ENCODE results near the gene XPR1. TPM values are rescaled to one million over a fixed set of nuclear protein-coding genes. Genes with fewer than 3 reads are reported as not detected.

Gene XPR1
- total RNA-seq, 1 experiment from 2014 or later: 16.8 TPM

- H3F3A ChIP-seq (ENCODE audit: insufficient read depth, low read depth): no peaks in the 10 kb centered on the region
- no peaks in the 10 kb centered on the region for H4K20me1 ChIP-seq (ENCODE audit: insufficient read depth)
- ChIA-PET CTCF (interaction anchor here (0.6 kb wide), 1 partner anchor 40 kb away, joined by 4 read pairs; no protein-coding TSS in a partner anchor), POLR2A (ENCODE audit: unreplicated experiment) (interaction anchor here (0.6 kb wide), 2 partner anchors 177 to 213 kb away, joined by 3 to 11 read pairs; no protein-coding TSS in a partner anchor)
- H3K9me3 ChIP-seq (ENCODE audit: insufficient read depth, low read depth): no peaks in the 10 kb centered on the region
- intact Hi-C loops (cut with micrococcal nuclease; ENCODE audit: unreplicated experiment): no loop called here
- BruUV-seq (replicated peaks): no TSS peak
- peak; percentile 62 to 67 for DNase-seq
- peak overlapping the region; percentile 44 for H3K4me2 ChIP-seq
- TF ChIP-seq EZH2 (IDR thresholded peaks at IDR 0.05; ENCODE audit: low read depth): no peak
- TF ChIP-seq CTCF (conservative IDR thresholded peaks at IDR 0.05): no peak
- no peak overlapping the region for H2AFZ ChIP-seq
- H3K4me1 ChIP-seq (replicated peaks; ENCODE audit: insufficient read depth): peaks cover 14% of the 10 kb centered on the region
- no peaks in the 10 kb centered on the region; the same call in 1 of the 2 replicates for H3K27me3 ChIP-seq (ENCODE audit: insufficient read depth, low read depth)
- H3K79me2 ChIP-seq (ENCODE audit: low read depth): no peaks in the 10 kb centered on the region
- no peak overlapping the region for H3K4me3 ChIP-seq
- H3K36me3 ChIP-seq (ENCODE audit: low read depth): no peaks in the 10 kb centered on the region
- H3K27ac ChIP-seq: no peak overlapping the region
- H3K9me2 ChIP-seq (ENCODE audit: insufficient read depth): no peaks in the 10 kb centered on the region
Measured at GRCh38 chr1:180923021-180923841, 291.4 kb downstream of the XPR1 start.

- DNase-seq: no peak
- ChIA-PET CTCF (no interaction called here), POLR2A (ENCODE audit: unreplicated experiment) (interaction anchor here (0.6 kb wide), 1 partner anchor 212 kb away, joined by 3 read pairs; no protein-coding TSS in a partner anchor)
- no peaks in the 10 kb centered on the region for H4K20me1 ChIP-seq (ENCODE audit: insufficient read depth)
- intact Hi-C loops (cut with micrococcal nuclease; ENCODE audit: unreplicated experiment): no loop called here
- H3K9me3 ChIP-seq (ENCODE audit: insufficient read depth, low read depth): no peaks in the 10 kb centered on the region
- no peaks in the 10 kb centered on the region for H3K36me3 ChIP-seq (ENCODE audit: low read depth)
- no peaks in the 10 kb centered on the region for H3K79me2 ChIP-seq (ENCODE audit: low read depth)
- BruUV-seq (replicated peaks): no TSS peak
- H3K9me2 ChIP-seq (ENCODE audit: insufficient read depth): no peaks in the 10 kb centered on the region
- no peaks in the 10 kb centered on the region; the same call in 1 of the 2 replicates for H3K27me3 ChIP-seq (ENCODE audit: insufficient read depth, low read depth)
- TF ChIP-seq CTCF (conservative IDR thresholded peaks at IDR 0.05): no peak
- TF ChIP-seq EZH2 (IDR thresholded peaks at IDR 0.05; ENCODE audit: low read depth): no peak
- peaks cover 14% of the 10 kb centered on the region for H3K4me1 ChIP-seq (replicated peaks; ENCODE audit: insufficient read depth)
- no peak overlapping the region for H3K27ac ChIP-seq
- no peak overlapping the region for H2AFZ ChIP-seq
- no peak overlapping the region for H3K4me2 ChIP-seq
- H3K4me3 ChIP-seq: no peak overlapping the region
- no peaks in the 10 kb centered on the region for H3F3A ChIP-seq (ENCODE audit: insufficient read depth, low read depth)
Measured at GRCh38 chr1:180923887-180924286, 292.1 kb downstream of the XPR1 start.

- no peak overlapping the region for H2AFZ ChIP-seq
- H3K4me3 ChIP-seq: no peak overlapping the region
- H3K4me1 ChIP-seq (replicated peaks; ENCODE audit: insufficient read depth): peaks cover 14% of the 10 kb centered on the region
- no peaks in the 10 kb centered on the region for H3K79me2 ChIP-seq (ENCODE audit: low read depth)
- TF ChIP-seq EZH2 (IDR thresholded peaks at IDR 0.05; ENCODE audit: low read depth) (no peak), CTCF (conservative IDR thresholded peaks at IDR 0.05) (no peak)
- no peaks in the 10 kb centered on the region for H3K9me3 ChIP-seq (ENCODE audit: insufficient read depth, low read depth)
- POLR2A ChIA-PET (ENCODE audit: unreplicated experiment): interaction anchor here (0.5 kb wide), 1 partner anchor 1250 kb away, joined by 3 read pairs; no protein-coding TSS in a partner anchor
- H3F3A ChIP-seq (ENCODE audit: insufficient read depth, low read depth): no peaks in the 10 kb centered on the region
- no peaks in the 10 kb centered on the region for H3K9me2 ChIP-seq (ENCODE audit: insufficient read depth)
- no TSS peak for BruUV-seq (replicated peaks)
- H3K4me2 ChIP-seq: no peak overlapping the region
- CTCF ChIA-PET: no interaction called here
- no peaks in the 10 kb centered on the region; the same call in 1 of the 2 replicates for H3K27me3 ChIP-seq (ENCODE audit: insufficient read depth, low read depth)
- H3K36me3 ChIP-seq (ENCODE audit: low read depth): no peaks in the 10 kb centered on the region
- intact Hi-C loops (cut with micrococcal nuclease; ENCODE audit: unreplicated experiment): no loop called here
- H4K20me1 ChIP-seq (ENCODE audit: insufficient read depth): no peaks in the 10 kb centered on the region
- DNase-seq: no peak
- H3K27ac ChIP-seq: no peak overlapping the region
Measured at GRCh38 chr1:180924939-180925338, 293.1 kb downstream of the XPR1 start.

Measured in PC-9 (cell line).